Subcutaneous adipose tissue (tissue), 4 donors: ENCODE results near the gene CNTNAP2. TPM values are rescaled to one million over a fixed set of nuclear protein-coding genes. Genes with fewer than 3 reads are reported as not detected.

Source experiments
- CTCF ChIP-seq: fragments of 450-650 bp; IDR thresholded peaks from one replicate; pipeline ENCODE4 v1.5.1; 2016; ENCODE audit warnings: low read depth, mild to moderate bottlenecking, control low read depth, antibody characterized with exemption, moderate library complexity
- total RNA-seq, 4 donors: library from RNA; depleted of rRNA; stranded (reverse); fragments of >200 nt; gene quantifications; one replicate each; pipeline ENCODE4 v1.1.0, GENCODE V29; 2016

Gene CNTNAP2
- total RNA-seq, 4 donors from 2014 or later, result not detected

- no peak for TF ChIP-seq CTCF
Observed at GRCh38 chr7:147151661-147152060, 1035.1 kb downstream of the CNTNAP2 start.

DNA sequence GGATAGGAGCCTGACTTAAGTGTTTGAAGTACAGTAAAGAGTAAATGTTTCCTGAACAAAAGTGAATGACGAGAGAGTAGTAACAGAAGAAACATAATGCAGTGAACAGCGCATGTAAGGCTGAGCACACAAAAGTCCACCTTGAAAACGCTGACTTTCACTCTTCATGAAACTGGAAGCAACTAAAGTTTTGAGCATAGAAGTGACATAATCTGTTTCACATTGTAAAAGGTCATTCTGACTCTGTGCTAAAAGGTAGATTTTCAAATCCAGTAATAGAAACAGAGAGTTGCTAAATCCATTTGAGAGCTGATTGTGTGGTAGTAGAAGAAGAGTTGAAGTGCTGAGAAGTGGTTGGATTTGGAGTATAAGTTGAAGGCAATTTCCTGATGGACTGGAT, 1037.0 kb downstream of the CNTNAP2 start:
- no peak for TF ChIP-seq CTCF

DNA sequence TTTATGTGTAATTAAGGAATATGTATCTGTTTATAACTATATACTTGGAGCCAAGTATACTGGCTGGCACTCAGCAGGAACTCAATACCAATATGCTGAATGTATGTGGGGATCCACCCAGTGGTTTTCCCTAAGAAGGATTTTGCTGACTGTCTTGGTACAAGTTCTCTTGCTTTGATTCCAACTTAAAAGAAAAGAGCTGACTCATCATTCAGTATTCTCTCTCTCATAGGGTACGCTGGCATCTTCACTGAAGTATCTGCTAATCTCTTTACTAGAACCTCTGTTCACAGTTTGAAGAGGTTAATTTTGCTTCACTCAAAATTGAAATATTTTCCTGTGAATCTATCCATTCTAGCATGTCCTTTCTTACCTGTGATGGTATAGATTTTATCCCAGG, 1044.8 kb downstream of the CNTNAP2 start:
- no peak for TF ChIP-seq CTCF

DNA sequence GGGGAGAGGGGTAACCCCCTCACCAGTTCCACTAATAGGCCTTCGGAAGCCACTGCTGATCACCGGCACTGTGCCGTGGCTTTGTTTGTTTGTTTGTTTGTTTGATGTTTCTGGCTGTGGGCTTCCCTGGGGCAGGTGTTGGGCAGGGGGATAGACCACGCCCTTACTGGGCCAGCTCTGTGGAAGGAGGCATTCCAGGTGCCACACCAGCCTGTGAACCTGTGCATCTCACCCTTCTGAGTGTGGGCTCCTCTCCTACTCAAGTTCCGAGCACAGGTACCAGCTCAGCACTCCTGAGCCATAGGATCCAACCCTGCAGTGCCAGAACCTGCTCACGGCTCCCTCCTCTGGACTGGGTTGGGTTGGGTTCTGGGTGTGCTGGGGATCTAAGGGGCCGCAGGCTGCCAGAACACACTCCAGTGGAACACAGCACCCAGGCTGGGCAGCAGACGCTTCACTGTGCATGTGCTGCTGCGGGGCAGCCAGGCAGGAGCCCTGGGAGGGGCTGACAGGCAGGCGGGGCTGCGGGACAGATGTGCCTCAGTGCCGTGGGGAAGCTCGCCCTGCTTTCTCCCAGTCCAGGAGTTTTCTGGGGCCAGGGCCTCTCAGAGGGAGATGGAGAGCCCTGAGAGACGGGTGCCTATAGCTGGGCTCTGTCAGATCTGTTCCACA, 1053.9 kb downstream of the CNTNAP2 start:
- no peak for TF ChIP-seq CTCF

DNA sequence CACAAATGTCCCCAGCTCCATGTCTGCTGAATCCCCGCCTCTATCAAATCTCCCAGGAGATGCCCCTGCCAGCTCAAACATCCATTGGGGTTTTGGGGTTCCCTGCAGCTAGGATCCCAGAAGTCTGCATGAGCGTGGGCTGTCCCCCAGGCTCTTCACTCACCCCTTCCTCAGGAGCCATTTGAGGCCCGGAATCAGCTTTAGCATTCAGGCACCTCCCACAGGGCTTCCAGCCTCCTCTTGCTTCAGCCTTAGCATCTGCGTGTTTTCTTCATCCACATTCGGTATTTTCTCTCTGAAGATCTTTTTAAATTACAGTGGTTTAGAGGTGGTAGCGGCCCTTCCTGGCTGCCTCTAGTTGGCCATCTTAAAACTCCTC, 1054.4 kb downstream of the CNTNAP2 start:
- no peak for TF ChIP-seq CTCF

DNA sequence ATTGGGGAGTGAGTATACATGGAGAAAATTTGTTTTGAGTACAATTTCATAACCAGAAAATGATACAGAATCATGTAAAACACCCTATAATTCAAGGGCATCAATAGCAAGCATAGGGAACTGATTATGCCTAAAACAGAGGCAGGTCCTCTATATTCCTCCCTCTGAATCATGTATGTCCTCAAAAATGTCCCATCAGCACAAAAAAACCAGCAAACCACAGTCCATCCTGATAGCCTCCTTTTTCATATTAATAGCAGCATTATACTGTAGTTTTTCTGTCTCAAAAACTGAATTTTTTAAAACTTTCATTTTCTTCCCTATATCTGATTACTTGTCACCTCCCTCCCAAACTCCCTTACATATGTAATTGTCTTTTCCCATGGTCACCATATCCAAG, 1057.3 kb downstream of the CNTNAP2 start:
- no peak for TF ChIP-seq CTCF

- no peak for TF ChIP-seq CTCF
Observed at GRCh38 chr7:147182874-147183273, 1066.3 kb downstream of the CNTNAP2 start.
